H1 (cell line): ENCODE data around the gene ARMS2. TPM values are rescaled to one million over a fixed set of nuclear protein-coding genes. Genes with fewer than 3 reads are reported as not detected.

Experiments
- CBX5 ChIP-seq: fragments of 300-800, 300-1000 bp; sonication (generic); IDR thresholded peaks from 2 replicates; pipeline ENCODE4 v1.7.1; 2016; ENCODE audit warnings: antibody characterized with exemption, low read length, low read depth
- CBX8 ChIP-seq: fragments of 300-800, 300-1000 bp; sonication (generic); IDR thresholded peaks from 2 replicates; pipeline ENCODE4 v1.7.1; 2016; ENCODE audit warnings: low read depth, low read length, borderline replicate concordance
- EGR1 ChIP-seq: IDR thresholded peaks from 2 replicates; pipeline ENCODE4 v1.6.1; 2011; ENCODE audit warnings: low read depth, low read length, borderline replicate concordance
- EP300 ChIP-seq, 2 experiments: IDR thresholded peaks; 1 replicate in 1 of 2; 2 replicates in 1 of 2; pipeline ENCODE4 v1.6.1; 2011 to 2012; ENCODE audit warnings: low read depth in 2 of 2, low read length in 2 of 2, mild to moderate bottlenecking in 2 of 2, borderline replicate concordance in 1 of 2, inconsistent platforms in 1 of 2, moderate library complexity in 1 of 2
- MAFK ChIP-seq: IDR thresholded peaks from 2 replicates; pipeline ENCODE4 v1.6.1; 2012; ENCODE audit warnings: low read depth, mild to moderate bottlenecking, improper control_type of control experiment, low read length
- RXRA ChIP-seq: IDR thresholded peaks from 2 replicates; pipeline ENCODE4 v1.6.1; 2011; ENCODE audit warnings: low read depth, mild to moderate bottlenecking, low read length, moderate library complexity; ENCODE audit not compliant: insufficient read depth
- SUZ12 ChIP-seq: fragments of 200-600 bp; sonication (generic); IDR thresholded peaks from 2 replicates; pipeline ENCODE4 v1.6.1; 2012; ENCODE audit warnings: mild to moderate bottlenecking, inconsistent platforms, low read length, moderate library complexity, mixed read lengths
- TEAD4 ChIP-seq: IDR thresholded peaks from 2 replicates; pipeline ENCODE4 v1.6.1; 2012; ENCODE audit warnings: low read depth, low read length, inconsistent platforms, mixed read lengths
- polyA plus RNA-seq, 7 experiments: library from polyadenylated mRNA; depleted of rRNA in 3 of 7; stranded (reverse) in 5 of 7; unstranded in 2 of 7; fragments of >200 nt in 5 of 7; fragments of 200-250 nt in 2 of 7; gene quantifications; 1 replicate in 5 of 7; 2 replicates in 1 of 7; 4 replicates in 1 of 7; pipeline versions ENCODE4 v1.2.1 to v1.2.3, GENCODE V29; 2011 to 2013; ENCODE audit warnings: missing spikeins in 2 of 7, mixed read lengths in 2 of 7
- total RNA-seq: library from RNA; stranded (reverse); fragmentation: NEBNext Ultra II Directional; extraction: Animal tissue kit (Norgen Biotek cat#: 25700); gene quantifications from 2 replicates; pipeline ENCODE4 v1.2.1, GENCODE V29; 2021
- TF ChIP-seq, protein P1 (sequence below): fragments of 300-600 bp; sonication (generic); IDR thresholded peaks from 2 replicates; pipeline ENCODE4 v1.7.1; 2012; ENCODE audit warnings: low read length, moderate library complexity, mild to moderate bottlenecking, inconsistent platforms; ENCODE audit not compliant: insufficient replicate concordance
- TF ChIP-seq, protein P2 (sequence below): IDR thresholded peaks from 2 replicates; pipeline ENCODE4 v1.6.1; 2012; ENCODE audit warnings: inconsistent platforms

ARMS2 gene
- total and polyA plus RNA-seq, 2 of the 8 experiments (the other 6 are each of a cell fraction or from before 2014, with no cell fraction given): not detected

DNA sequence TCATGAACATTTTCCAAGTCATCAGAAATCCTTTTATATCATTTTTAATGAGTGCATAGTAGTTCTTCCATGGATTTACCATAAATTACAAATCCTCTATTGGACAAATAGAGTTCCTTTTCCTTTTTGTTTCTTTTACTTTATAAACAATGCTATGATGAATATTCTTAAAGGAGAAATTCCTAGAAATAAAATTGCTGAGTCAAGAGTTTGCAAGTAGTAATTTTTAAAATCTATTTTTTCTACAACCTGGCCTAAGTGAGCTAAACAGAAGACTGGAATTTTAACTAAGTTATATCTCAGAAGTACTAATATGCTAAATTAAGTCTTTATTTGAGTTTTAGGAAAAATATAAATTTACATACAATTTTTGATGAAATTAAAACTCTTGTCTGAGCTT is 41.1 kb upstream of the ARMS2 start (continued):
- TF ChIP-seq, protein P1, sequence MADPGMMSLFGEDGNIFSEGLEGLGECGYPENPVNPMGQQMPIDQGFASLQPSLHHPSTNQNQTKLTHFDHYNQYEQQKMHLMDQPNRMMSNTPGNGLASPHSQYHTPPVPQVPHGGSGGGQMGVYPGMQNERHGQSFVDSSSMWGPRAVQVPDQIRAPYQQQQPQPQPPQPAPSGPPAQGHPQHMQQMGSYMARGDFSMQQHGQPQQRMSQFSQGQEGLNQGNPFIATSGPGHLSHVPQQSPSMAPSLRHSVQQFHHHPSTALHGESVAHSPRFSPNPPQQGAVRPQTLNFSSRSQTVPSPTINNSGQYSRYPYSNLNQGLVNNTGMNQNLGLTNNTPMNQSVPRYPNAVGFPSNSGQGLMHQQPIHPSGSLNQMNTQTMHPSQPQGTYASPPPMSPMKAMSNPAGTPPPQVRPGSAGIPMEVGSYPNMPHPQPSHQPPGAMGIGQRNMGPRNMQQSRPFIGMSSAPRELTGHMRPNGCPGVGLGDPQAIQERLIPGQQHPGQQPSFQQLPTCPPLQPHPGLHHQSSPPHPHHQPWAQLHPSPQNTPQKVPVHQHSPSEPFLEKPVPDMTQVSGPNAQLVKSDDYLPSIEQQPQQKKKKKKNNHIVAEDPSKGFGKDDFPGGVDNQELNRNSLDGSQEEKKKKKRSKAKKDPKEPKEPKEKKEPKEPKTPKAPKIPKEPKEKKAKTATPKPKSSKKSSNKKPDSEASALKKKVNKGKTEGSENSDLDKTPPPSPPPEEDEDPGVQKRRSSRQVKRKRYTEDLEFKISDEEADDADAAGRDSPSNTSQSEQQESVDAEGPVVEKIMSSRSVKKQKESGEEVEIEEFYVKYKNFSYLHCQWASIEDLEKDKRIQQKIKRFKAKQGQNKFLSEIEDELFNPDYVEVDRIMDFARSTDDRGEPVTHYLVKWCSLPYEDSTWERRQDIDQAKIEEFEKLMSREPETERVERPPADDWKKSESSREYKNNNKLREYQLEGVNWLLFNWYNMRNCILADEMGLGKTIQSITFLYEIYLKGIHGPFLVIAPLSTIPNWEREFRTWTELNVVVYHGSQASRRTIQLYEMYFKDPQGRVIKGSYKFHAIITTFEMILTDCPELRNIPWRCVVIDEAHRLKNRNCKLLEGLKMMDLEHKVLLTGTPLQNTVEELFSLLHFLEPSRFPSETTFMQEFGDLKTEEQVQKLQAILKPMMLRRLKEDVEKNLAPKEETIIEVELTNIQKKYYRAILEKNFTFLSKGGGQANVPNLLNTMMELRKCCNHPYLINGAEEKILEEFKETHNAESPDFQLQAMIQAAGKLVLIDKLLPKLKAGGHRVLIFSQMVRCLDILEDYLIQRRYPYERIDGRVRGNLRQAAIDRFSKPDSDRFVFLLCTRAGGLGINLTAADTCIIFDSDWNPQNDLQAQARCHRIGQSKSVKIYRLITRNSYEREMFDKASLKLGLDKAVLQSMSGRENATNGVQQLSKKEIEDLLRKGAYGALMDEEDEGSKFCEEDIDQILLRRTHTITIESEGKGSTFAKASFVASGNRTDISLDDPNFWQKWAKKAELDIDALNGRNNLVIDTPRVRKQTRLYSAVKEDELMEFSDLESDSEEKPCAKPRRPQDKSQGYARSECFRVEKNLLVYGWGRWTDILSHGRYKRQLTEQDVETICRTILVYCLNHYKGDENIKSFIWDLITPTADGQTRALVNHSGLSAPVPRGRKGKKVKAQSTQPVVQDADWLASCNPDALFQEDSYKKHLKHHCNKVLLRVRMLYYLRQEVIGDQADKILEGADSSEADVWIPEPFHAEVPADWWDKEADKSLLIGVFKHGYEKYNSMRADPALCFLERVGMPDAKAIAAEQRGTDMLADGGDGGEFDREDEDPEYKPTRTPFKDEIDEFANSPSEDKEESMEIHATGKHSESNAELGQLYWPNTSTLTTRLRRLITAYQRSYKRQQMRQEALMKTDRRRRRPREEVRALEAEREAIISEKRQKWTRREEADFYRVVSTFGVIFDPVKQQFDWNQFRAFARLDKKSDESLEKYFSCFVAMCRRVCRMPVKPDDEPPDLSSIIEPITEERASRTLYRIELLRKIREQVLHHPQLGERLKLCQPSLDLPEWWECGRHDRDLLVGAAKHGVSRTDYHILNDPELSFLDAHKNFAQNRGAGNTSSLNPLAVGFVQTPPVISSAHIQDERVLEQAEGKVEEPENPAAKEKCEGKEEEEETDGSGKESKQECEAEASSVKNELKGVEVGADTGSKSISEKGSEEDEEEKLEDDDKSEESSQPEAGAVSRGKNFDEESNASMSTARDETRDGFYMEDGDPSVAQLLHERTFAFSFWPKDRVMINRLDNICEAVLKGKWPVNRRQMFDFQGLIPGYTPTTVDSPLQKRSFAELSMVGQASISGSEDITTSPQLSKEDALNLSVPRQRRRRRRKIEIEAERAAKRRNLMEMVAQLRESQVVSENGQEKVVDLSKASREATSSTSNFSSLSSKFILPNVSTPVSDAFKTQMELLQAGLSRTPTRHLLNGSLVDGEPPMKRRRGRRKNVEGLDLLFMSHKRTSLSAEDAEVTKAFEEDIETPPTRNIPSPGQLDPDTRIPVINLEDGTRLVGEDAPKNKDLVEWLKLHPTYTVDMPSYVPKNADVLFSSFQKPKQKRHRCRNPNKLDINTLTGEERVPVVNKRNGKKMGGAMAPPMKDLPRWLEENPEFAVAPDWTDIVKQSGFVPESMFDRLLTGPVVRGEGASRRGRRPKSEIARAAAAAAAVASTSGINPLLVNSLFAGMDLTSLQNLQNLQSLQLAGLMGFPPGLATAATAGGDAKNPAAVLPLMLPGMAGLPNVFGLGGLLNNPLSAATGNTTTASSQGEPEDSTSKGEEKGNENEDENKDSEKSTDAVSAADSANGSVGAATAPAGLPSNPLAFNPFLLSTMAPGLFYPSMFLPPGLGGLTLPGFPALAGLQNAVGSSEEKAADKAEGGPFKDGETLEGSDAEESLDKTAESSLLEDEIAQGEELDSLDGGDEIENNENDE: no peak
- TF ChIP-seq MAFK (no peak), TEAD4 (no peak), CBX8 (no peak), EP300 (IDR thresholded peaks at IDR 0.05; ENCODE audit: borderline replicate concordance in 1 of 2, low read depth in 2 of 2, low read length in 2 of 2) (no peak), SUZ12 (no peak), EGR1 (no peak), RXRA (no peak), CBX5 (no peak)
- TF ChIP-seq, protein P2, sequence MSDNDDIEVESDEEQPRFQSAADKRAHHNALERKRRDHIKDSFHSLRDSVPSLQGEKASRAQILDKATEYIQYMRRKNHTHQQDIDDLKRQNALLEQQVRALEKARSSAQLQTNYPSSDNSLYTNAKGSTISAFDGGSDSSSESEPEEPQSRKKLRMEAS: no peak
